Measurements from ENCODE around the gene AP2A1.
"Not testable (repeated sequence)": the region's sequence is repeated elsewhere in the genome, so short reads cannot be mapped to it uniquely, and the experiment has no call there.

The AP2A1 gene

DNA sequence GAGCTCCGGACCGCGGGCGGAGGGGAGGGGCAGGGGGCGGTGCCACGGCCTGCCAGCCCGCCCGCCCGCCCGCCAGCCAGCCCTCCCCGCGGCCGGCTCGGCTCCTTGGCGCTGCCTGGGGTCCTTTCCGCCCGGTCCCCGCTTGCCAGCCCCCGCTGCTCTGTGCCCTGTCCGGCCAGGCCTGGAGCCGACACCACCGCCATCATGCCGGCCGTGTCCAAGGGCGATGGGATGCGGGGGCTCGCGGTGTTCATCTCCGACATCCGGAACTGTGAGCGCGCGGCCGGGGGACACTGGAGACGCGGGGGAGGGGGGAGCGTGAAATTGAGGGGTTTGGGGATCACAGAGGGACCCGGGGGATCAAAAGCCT lies at the start of gene AP2A1:
Gene AP2A1, plus strand, starts transcription at position 72 of the 370 bp plus-strand sequence. Its CDS starts 133 bp downstream, at position 205.
- in situ Hi-C loops (cut with HindIII; ENCODE audit: low sequenced_read_pairs) = no loop called here

DNA sequence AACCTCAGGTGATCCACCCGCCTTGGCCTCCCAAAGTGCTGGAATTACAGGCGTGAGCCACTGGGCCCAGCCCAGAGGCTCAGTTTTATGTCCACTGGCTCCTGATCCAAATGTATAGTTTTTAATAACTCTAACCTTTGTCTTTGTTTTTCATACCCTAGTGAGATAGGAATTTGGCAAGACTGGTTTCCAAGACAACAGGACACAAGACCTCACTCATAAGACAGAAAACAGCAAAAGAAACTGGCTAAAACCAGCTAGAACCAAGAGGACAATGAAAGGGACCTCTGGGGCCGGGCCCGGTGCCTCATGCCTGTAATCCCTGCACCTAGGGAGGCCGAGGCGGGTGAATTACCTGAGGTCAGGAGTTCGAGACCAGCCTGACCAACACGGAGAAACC lies 48.3 kb upstream of the AP2A1 start:
- in situ Hi-C loops (cut with HindIII; ENCODE audit: low sequenced_read_pairs) = no loop called here

DNA sequence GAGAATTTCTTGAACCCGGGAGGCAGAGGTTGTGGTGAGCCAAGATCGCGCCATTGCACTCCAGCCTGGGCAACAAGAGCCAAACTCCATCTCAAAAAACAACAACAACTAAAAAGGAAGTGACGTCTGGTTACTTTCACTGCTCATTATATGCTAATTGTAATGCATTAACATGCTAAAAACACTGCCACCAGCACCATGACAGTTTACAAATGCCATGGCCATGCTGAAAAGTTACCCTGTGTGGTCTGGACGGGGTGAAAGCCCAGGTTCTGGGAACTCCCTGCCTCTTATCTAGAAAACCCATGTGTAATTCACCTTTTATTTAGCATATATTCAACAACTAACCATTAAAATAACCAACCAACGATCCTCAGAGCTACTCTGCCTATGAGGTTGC lies 47.8 kb upstream of the AP2A1 start:
- in situ Hi-C loops (cut with HindIII; ENCODE audit: low sequenced_read_pairs) = no loop called here

DNA sequence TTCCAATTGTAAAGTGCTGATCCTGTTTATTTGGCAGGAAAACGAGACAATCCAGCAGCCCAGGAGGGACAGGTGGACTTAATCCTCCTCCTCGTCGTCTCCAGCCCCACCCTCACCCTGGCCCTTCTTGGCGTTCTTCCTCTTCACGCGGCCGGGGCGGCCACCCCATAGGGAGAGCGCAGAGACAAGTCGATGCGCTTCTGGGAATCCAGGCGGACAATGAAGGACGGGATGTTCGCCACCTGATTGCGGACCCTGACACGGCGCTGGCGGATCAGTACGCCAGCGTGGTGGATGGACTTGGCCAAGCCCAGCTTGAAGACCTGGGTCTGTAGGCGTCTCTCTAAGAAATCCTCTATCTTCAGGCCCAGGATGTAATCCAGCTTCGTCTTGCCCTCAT lies 47.4 kb upstream of the AP2A1 start:
- in situ Hi-C loops (cut with HindIII; ENCODE audit: low sequenced_read_pairs) = not testable (repeated sequence)

DNA sequence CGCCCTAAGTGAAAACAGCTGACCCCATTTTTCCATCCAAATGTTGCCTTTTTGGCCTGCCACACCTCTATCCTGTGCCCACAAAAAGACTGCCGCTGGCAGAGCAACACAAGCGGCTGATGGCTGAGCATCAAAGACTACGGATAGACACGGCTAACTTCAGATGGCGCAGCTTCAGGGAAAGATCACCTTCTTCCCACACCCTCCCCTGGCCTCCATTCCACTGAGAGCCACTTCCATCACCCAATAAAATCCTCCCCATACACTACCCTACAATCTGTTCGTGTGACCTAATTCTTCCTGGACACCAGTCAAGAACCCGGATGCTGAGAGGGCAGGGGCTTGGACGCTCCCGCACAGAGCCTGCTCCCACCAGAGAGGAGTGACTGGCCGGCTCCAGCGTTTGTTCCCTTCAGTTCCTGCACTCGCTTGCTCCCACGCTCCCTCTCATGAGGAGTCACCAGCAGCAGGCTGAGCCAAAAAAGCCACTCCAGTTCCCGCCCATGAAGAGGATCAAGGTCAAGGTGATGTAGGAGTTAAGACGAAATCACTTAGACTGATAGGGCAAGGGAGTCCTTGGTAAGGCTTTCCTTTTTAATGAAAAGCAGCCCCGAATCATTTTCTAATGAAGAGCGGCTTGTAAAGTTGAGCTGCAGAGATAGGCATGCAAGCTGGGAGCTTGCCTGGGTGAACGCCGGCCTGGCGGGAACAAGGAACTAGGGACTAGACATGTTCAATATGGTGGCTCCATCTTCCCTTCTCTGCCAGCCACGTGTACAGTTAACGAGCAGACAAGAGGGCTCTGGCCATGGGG lies 39.4 kb upstream of the AP2A1 start:
- in situ Hi-C loops (cut with HindIII; ENCODE audit: low sequenced_read_pairs) = no loop called here

DNA sequence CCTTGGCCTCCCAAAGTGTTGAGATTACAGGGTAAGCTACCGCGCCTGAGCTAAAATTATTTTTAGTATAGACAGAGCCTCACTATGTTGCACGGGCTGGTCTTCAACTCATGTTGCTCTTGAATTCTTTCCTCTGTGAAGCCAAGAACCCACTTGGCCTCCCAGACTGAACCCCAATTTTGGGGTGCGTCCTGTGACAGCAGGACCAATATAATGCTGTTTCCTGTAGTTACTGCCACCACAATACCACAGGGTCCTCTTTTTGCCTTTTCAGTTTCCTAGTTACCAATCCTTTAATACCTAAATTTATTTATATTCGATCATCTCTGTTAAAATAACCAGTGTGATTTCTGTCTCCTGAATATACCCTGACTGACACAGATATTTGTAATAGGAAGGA lies 36.6 kb upstream of the AP2A1 start:
- in situ Hi-C loops (cut with HindIII; ENCODE audit: low sequenced_read_pairs) = no loop called here

DNA sequence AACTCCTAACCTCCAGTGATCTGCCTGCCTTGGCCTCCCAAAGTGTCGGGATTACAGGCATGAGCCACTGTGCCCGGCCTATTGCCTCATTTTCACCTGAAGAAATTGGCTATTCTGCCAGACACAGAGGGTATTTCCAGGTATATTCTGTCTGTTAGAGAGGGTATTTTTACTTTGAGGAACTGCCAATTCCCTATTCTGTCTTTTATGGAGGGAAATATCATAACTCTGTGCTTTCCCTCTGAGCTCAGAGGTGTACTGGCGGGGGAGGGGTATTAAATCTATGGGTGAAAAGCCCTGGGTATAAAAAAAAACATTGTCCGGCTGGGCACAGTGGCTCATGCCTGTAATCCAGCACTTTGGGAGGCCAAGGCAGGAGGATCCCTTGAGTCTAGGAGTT lies 28.5 kb upstream of the AP2A1 start:
- in situ Hi-C loops (cut with HindIII; ENCODE audit: low sequenced_read_pairs) = no loop called here

DNA sequence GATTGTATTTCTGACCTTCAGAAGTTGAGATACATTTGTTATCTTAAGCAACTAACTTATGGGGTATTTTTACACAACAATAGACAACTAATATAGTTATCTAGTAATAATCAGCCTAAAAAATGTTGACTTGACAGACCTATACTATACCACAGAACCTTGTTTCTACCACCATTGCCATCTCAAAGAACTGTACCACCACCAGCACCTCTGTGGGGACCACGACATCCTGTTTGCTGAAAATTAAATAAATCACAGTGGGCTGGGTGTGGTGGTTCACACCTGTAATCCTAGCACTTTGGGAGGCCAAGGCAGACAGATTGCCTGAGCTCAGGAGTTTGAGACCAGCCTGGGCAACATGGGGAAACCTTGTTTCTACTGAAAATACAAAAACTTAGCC lies 27.7 kb upstream of the AP2A1 start:
- in situ Hi-C loops (cut with HindIII; ENCODE audit: low sequenced_read_pairs) = no loop called here

DNA sequence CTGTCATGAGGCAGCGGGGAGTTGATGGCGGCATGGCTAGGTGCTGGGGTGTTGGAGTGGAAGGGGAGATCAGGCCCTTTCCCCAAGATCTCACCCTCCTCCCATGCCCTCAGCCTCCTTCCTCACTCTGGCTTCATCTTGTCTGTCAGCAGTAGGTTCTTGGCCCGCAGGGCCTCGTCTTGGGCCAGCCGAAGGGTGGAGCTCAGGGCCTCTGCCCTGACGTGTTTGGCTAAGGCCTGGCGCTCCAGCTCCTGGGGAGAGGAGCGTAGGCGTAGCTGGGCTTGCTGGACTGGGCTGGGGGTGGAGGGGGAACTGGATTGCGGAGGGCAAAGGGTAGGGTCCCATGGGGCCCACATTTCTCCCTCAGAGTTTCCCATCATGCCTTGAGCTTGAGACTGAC lies 26.9 kb upstream of the AP2A1 start:
- in situ Hi-C loops (cut with HindIII; ENCODE audit: low sequenced_read_pairs) = no loop called here

DNA sequence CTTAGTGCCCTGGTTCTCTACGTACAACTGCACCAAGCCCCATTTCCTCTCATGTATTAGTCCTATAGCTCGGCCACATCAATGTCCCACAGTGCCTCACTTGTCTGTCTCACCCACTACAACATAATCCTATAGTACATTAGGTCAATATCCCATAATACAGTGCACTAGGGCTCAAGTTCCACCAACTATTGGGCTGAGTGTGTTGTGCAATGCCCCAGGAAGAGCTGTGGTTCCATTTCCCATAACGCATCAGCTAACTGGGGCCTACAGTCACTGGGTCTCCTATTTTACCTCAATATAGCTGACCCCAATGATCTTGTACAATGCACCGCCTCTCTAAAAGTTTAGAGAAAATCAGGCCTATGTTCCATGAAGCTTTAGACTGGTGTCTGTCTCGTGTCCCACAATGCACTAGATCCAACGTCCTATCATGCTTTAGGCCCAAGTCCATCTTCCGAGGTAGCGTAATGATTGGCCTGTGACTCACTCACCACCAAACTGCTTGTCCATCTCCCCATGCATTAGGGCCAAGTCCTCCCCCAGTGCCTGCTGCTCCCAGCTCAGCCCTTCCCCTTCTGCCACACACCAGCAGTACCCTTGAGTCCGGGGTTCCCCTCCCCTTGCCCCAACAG lies 25.5 kb upstream of the AP2A1 start:
- in situ Hi-C loops (cut with HindIII; ENCODE audit: low sequenced_read_pairs) = no loop called here

DNA sequence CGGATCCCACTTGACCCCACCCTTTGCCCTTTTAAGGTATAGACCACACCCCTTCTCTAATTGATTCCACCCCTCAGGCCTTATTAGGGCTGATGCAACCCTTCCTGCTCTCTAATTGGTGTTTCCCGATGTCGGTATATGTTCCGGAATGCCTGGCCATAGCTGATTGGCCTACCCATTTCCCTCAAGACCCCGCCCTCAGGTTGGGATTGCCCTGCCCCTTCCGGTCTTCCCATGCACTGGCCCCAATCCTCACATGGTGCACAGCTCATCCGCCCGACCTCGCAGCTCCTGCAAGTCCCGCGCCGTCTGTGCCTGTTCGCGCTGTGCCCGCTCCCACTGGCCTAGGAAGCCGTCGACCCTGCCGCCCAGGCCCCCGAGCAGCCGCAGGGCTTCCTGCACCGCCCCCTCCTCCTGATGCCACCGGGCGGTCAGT lies 21.8 kb upstream of the AP2A1 start:
- in situ Hi-C loops (cut with HindIII; ENCODE audit: low sequenced_read_pairs) = no loop called here

DNA sequence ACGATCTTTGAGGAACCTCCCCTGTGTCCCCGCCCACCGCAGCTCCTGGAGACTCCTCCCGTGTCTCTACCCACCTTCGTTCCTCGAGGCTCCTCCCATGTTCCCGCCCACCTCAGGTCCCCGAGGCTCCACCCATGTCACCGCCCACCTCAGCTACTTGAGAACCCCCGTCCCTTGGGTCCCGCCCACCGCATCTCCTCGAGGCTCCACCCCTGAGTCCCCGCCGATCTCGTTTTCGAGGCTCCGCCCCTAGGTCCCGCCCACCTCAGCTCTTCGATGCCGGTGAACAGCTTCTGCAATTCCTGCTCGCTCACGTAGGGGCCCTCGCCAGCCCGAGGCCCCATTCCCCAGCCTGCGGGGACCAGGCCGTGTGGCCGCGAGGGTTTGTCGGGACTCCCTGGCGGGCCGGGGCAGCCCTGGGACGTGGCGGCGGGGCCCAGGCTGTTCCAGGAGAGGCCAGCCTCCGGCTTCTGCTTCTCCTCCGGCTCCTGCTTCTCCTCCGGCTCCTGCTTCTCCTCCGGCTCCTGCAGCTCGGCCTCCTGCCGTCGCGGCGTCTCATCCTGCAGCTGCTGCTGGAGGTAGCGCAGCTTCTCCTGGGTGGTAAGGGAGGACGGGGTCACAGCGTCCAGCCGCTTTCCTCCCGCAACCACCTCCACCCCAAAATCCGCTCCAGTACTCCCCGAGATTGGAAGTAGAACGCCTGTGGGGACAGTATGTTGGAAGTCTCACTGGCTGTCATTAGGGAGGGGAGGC lies 20.4 kb upstream of the AP2A1 start:
- in situ Hi-C loops (cut with HindIII; ENCODE audit: low sequenced_read_pairs) = no loop called here

DNA sequence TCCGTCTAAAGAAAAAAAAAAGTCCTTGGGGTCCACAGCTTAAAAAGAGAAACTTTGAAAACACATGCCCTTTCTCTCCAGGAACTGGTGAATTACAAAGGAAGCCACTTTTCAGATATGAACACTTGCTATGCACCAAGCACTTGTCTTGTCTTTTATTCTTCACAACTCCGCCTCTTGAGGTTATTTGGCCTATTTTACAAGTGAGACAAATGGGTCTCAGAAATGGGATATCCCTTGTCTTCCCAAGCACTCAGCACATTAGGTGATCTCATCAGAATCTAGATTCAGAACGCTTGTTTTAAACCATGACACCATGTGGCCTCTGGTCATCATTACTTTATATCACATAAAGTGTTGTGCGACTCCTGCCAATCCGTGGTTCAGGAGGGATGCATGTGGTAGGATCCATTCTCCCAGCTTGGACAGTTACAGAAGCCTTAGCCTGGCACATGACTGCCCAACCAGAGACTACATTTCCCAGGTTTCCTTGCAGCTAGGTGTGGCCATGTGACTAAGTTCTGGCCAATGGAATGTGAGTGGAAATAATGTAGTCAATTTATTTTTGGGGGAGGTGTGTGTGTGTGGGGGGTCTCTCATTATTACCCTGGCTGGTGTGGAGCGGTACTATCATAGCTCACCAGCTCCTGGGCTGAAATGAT lies 17.6 kb upstream of the AP2A1 start:
- in situ Hi-C loops (cut with HindIII; ENCODE audit: low sequenced_read_pairs) = no loop called here

DNA sequence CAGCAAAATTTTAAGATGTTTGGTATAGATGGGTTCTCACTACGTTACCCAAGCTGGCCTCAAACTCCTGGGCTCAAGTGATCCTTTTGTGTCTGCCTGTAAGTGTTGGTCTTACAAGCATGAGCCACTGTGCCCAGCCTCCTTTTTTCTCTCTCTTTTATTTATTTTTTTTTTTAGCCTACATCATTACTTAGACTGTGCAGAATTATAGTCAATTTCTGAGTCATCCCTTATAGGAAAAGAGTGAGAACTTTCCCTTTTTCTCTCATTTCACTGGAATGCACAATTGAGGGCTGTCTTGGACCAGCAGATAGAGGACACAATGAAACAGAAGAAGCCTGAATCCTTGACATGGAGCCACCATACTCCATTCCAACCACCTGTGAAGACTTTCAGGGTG lies 17.0 kb upstream of the AP2A1 start:
- in situ Hi-C loops (cut with HindIII; ENCODE audit: low sequenced_read_pairs) = no loop called here

DNA sequence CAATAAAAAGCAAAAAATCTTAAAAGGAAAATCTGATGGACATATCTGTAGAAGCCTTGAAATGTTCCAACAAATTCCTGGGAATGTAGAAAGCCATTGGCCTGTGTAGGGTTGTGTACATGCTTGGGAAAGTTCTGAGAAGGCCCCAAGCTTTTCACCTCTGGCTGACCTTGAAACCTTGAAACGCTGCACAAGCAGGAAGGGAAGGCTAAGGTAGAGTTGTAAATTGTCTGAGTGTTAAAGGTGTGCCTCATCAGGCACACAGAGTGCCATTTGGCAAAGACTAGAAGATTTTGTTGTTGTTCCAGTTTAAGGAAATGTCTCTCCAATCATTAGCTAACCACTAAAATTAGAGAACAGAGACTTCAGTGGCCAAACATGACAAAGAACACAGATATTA lies 14.1 kb upstream of the AP2A1 start:
- in situ Hi-C loops (cut with HindIII; ENCODE audit: low sequenced_read_pairs) = no loop called here

DNA sequence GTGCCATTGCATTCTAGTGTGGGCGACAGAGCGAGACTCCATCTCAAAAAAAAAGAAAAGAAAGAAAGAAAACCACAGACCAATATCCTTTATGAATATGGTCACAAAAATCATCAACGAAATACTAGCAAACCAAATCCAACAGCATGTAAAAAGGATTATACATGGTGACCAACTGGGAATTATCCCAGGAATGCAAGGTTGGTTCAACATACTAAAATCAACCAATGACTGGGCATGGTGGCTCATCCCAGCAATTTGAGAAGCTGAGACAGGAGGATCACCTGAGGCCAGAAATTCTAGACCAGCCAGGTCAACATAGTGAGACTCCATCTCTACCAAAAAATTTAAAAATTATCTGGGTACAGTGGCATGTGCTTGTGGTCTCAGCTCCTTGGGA lies 10.8 kb upstream of the AP2A1 start:
- in situ Hi-C loops (cut with HindIII; ENCODE audit: low sequenced_read_pairs) = no loop called here

DNA sequence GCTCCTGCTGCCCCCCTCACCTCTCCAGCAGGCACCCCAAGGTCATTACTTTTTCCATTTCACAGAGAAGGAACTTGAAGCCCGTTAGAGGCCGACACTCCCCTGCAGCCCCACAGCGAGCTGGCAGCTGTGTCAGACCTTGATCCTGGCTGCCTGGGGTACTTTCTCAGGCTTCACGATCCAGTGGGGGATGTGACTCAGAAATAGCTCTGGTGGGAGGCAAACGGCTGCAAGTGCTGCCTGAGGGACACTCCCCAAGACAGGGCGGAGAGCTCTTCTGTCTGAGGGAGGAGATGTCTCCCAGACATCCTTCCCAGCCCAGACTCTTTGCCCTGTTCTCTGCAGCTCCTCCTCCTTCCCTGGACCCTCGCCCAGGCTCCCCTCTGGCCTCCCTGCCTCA lies 8.5 kb upstream of the AP2A1 start:
- in situ Hi-C loops (cut with HindIII; ENCODE audit: low sequenced_read_pairs) = no loop called here

DNA sequence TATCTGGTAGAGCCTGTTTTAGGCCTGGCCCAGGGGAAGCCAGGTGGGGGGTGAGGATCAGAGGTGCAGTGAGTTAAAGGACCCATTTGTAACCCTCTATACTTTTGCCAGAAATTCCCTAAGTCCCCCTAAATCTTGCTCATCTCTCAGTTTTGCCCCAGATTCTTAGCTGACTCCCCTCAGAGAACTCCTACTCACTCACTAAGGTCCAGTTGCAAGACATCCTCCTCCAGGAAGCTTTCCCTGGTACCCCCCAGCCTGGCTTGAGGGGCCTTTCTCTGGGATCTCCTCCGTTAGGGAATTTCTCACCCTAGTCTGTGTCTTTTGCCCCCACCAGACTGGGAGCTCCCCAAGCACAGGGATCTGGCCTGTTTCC lies 5.6 kb upstream of the AP2A1 start:
- in situ Hi-C loops (cut with HindIII; ENCODE audit: low sequenced_read_pairs) = no loop called here

DNA sequence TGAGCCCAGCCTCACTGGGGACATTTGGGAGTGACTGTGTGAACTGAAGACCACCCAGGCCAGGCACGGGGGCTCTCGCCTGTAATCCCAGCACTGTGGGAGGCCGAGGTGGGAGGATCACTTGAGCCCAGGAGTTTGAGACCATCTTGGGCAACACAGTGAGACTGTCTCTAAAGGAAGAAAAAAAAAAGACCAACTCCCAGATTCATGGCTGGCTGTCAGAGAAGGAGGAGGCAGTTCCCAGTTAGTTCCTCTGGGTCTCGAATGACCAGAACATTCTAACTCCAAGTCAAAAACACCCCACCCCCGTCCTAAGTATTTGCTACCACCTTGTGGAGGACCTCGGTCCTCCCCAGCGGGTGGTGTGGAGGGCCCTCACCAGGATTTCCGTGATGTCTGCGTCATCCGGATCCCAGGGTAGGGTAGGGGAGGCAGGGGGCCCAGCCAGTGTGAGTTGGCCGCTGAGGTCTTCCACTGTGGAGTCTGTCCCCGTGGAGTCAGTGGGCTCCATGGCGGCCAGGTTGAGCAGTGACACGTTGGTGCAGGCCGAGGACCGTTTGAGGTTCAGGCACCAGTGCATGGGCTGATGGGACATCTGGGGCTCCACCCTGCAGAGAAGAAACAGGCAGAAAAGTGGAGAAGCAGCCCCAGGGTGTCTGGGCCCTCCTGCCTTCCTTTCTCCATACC lies 5.0 kb upstream of the AP2A1 start:
- in situ Hi-C loops (cut with HindIII; ENCODE audit: low sequenced_read_pairs) = no loop called here

DNA sequence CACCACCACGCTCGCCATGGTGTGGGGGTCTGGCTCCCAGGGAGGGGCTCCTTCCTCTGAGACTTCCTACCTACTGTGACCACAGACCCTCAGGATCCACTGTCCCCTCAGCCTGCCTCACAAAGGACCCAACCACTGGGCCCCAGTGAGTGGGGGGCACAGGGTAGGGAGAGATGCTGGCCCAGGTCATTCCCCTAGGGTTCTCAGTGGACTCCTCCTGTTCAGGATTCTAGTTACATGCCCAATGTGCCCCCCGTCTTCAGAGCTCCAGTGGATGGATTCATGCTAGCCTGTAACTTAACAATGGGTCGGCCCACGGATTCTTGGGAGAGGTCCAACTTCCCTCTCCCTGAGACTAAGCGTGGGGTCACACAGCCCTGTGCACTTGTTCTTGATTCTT lies 3.6 kb upstream of the AP2A1 start, which contains the start of gene TSKS:
Gene TSKS, minus strand, starts transcription at position 77 of the 400 bp plus-strand sequence. Its CDS starts 59 bp downstream, at position 18.
- in situ Hi-C loops (cut with HindIII; ENCODE audit: low sequenced_read_pairs) = no loop called here

DNA sequence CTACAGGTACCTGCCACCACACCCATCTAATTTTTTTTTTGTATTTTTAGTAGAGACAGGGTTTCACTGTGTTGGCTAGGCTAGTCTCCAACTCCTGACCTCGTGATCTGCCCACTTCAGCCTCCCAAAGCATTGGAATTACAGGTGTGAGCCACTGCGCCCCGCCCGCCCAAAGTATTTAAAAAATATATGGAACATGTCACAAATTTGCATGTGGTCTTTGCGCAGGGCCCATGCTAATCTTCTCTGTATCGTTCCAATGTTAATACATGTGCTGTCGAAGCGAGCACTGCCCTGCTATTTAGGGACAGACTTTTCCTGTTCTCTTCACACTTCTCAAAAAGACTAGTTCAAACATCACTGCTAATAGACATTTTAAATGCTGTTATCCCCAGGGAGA lies 2.5 kb upstream of the AP2A1 start:
- in situ Hi-C loops (cut with HindIII; ENCODE audit: low sequenced_read_pairs) = no loop called here
